Stimulated activated CD8-positive, alpha-beta memory T cell treated with anti-CD3 and anti-CD28 coated beads, Interleukin-4, amount 100 ng/mL, for 4 hours (primary cell): ENCODE results near the gene SMYD3.

Experiments
- DNase-seq, 2 donors: peaks; one replicate each; pipeline ENCODE4 v3.0.0-alpha.2; 2020; ENCODE audit warnings: low read depth in 2 of 2, low spot score in 1 of 2

The SMYD3 gene

DNA sequence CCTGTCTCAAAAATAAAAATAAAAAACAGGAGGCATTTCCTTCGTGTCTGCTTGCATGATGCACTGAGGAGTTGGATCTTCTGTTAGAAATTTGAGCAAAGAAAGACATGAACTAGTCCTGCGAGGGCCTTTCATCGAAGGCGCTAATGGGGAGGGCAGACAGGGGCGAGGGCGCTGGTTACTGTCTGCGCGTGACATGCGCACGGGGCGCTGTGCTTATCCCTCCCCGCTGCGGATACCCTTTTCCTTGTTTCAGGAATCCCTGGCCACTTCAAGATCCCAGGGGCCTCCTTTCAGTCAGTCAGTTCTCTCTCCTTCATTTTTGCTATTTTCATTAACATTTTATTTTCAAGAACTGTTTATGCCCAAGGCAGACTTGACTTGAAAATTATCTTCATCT is 806.4 kb downstream of the SMYD3 start:
- DNase-seq, result no peak
